ENCODE data around the gene CIB1. TPM values are rescaled to one million over a fixed set of nuclear protein-coding genes. Genes with fewer than 3 reads are reported as not detected.

CIB1 gene
- total RNA-seq, 1 donor, result 19.0 TPM

GRCh38 chr15:90202929-90203328 lies 30.8 kb downstream of the CIB1 start:
- TF ChIP-seq CTCF (IDR thresholded peaks at IDR 0.05; ENCODE audit: insufficient read depth, low read depth, low read length), result no peak
- DNase-seq (ENCODE audit: low read depth), result no peak
- H3K4me3 ChIP-seq (ENCODE audit: low read depth, low read length), result no peak overlapping the region

GRCh38 chr15:90201944-90202375 lies 31.8 kb downstream of the CIB1 start:
- DNase-seq (ENCODE audit: low read depth), result peak; percentile 51
- no peak for TF ChIP-seq CTCF (IDR thresholded peaks at IDR 0.05; ENCODE audit: insufficient read depth, low read depth, low read length)

GRCh38 chr15:90201130-90201943 lies 32.4 kb downstream of the CIB1 start, which contains the start of gene SEMA4B:
Gene SEMA4B (plus strand): TSS chr15:90201330. CDS start chr15:90201579, 249 bp downstream.
- TF ChIP-seq CTCF (IDR thresholded peaks at IDR 0.05; ENCODE audit: insufficient read depth, low read depth, low read length), result no peak
- peak; percentile 54 for DNase-seq (ENCODE audit: low read depth)

More at GRCh38 chr15:90201944-90202375, 31.8 kb downstream of the CIB1 start:
- peak overlapping the region; percentile 79 for H3K4me3 ChIP-seq (ENCODE audit: low read depth, low read length)

GRCh38 chr15:90200534-90201129 lies 33.1 kb downstream of the CIB1 start:
- peak overlapping the region; percentile 79 for H3K4me3 ChIP-seq (ENCODE audit: low read depth, low read length)
- TF ChIP-seq CTCF (IDR thresholded peaks at IDR 0.05; ENCODE audit: insufficient read depth, low read depth, low read length), result no peak
- no peak for DNase-seq (ENCODE audit: low read depth)

More at GRCh38 chr15:90201130-90201943, 32.4 kb downstream of the CIB1 start, which contains the start of gene SEMA4B:
- H3K4me3 ChIP-seq (ENCODE audit: low read depth, low read length), result peak within 1 kb of the TSS; percentile 79

GRCh38 chr15:90194655-90195054 lies 39.1 kb downstream of the CIB1 start:
- no peak for TF ChIP-seq CTCF (IDR thresholded peaks at IDR 0.05; ENCODE audit: insufficient read depth, low read depth, low read length)
- H3K4me3 ChIP-seq (ENCODE audit: low read depth, low read length), result no peak overlapping the region

GRCh38 chr15:90192961-90193786 lies 40.6 kb downstream of the CIB1 start:
- no peak for DNase-seq (ENCODE audit: low read depth)
- H3K4me3 ChIP-seq (ENCODE audit: low read depth, low read length), result no peak overlapping the region
- no peak for TF ChIP-seq CTCF (IDR thresholded peaks at IDR 0.05; ENCODE audit: insufficient read depth, low read depth, low read length)

More at GRCh38 chr15:90194655-90195054, 39.1 kb downstream of the CIB1 start:
- no peak for DNase-seq (ENCODE audit: low read depth)
